CD14-positive monocyte (primary cell): ENCODE data around the gene ARHGAP15. TPM values are rescaled to one million over a fixed set of nuclear protein-coding genes. Genes with fewer than 3 reads are reported as not detected.

Experiments
- DNase-seq, 3 donors: peaks; one replicate each; pipeline ENCODE4 v3.0.0-alpha.2; 2011 to 2022
- H2AFZ ChIP-seq: 2 replicates; pipeline ENCODE4 v1.6.0; 2012; ENCODE audit warnings: mild to moderate bottlenecking, low read depth, low read length, inconsistent platforms; ENCODE audit not compliant: insufficient read depth, poor library complexity, severe bottlenecking
- H3K27ac ChIP-seq, 2 donors: 1 replicate in 1 of 2; 2 replicates in 1 of 2; pipeline ENCODE4 v1.5.1; 2012 to 2013; ENCODE audit warnings: low read length in 2 of 2, control low read depth in 1 of 2, inconsistent platforms in 1 of 2, low read depth in 1 of 2, mild to moderate bottlenecking in 1 of 2
- H3K27me3 ChIP-seq, 2 donors: one replicate each; pipeline versions ENCODE4 v1.6.0 to v1.6.1; 2011 to 2013; ENCODE audit warnings: low read length in 2 of 2; ENCODE audit not compliant: control insufficient read depth in 2 of 2, insufficient read depth in 2 of 2
- H3K36me3 ChIP-seq, 2 donors: replicated peaks in 1 of 2; 1 replicate in 1 of 2; 2 replicates in 1 of 2; pipeline versions ENCODE4 v1.5.1 to v1.6.1; 2012 to 2013; ENCODE audit warnings: low read length in 2 of 2, control low read depth in 1 of 2, inconsistent platforms in 1 of 2, mild to moderate bottlenecking in 1 of 2; ENCODE audit not compliant: insufficient read depth in 2 of 2, control insufficient read depth in 1 of 2
- H3K4me1 ChIP-seq, 2 donors: 1 replicate in 1 of 2; 2 replicates in 1 of 2; pipeline versions ENCODE4 v1.5.1 to v1.6.1; 2012 to 2013; ENCODE audit warnings: low read length in 2 of 2, control low read depth in 1 of 2, inconsistent platforms in 1 of 2, mild to moderate bottlenecking in 1 of 2, moderate library complexity in 1 of 2; ENCODE audit not compliant: insufficient read depth in 2 of 2, control insufficient read depth in 1 of 2
- H3K4me2 ChIP-seq: replicated peaks from 2 replicates; pipeline ENCODE3; 2012; ENCODE audit warnings: low read length, moderate library complexity, mild to moderate bottlenecking; ENCODE audit not compliant: poor library complexity, severe bottlenecking; ENCODE audit errors: extremely low read depth
- H3K4me3 ChIP-seq, 3 experiments: fragments of 200-600 bp in 1 of 3; sonication (generic) in 1 of 3; replicated peaks in 1 of 3; 1 replicate in 2 of 3; 2 replicates in 1 of 3; pipeline ENCODE4 v1.5.1; 2011 to 2013; ENCODE audit warnings: low read length in 3 of 3, mild to moderate bottlenecking in 3 of 3, control low read depth in 2 of 3, low read depth in 2 of 3, inconsistent platforms in 1 of 3, moderate library complexity in 1 of 3
- H3K79me2 ChIP-seq: 2 replicates; pipeline ENCODE4 v1.6.0; 2012; ENCODE audit warnings: mild to moderate bottlenecking, control low read depth, inconsistent platforms, low read length, moderate library complexity; ENCODE audit not compliant: insufficient read depth
- H3K9ac ChIP-seq: 2 replicates; pipeline ENCODE4 v1.6.0; 2017; ENCODE audit warnings: low read length, mild to moderate bottlenecking; ENCODE audit not compliant: insufficient read depth, poor library complexity, severe bottlenecking
- H3K9me3 ChIP-seq, 2 donors: replicated peaks in 1 of 2; 1 replicate in 1 of 2; 2 replicates in 1 of 2; pipeline versions ENCODE4 v1.5.1 to v1.6.1; 2012 to 2013; ENCODE audit warnings: low read length in 2 of 2, control low read depth in 1 of 2; ENCODE audit not compliant: control insufficient read depth in 1 of 2, insufficient read depth in 1 of 2
- H4K20me1 ChIP-seq: 2 replicates; pipeline ENCODE4 v1.6.0; 2012; ENCODE audit warnings: mild to moderate bottlenecking, low read length, control low read depth, moderate library complexity; ENCODE audit not compliant: insufficient read depth
- H3K27ac Mint-ChIP-seq, 7 donors: one replicate each; pipeline ENCODE4 v1.8.0; 2020; ENCODE audit warnings: mild to moderate bottlenecking in 7 of 7, mixed read lengths in 7 of 7, moderate library complexity in 6 of 7, inconsistent platforms in 2 of 7
- H3K27me3 Mint-ChIP-seq, 3 donors: one replicate each; pipeline ENCODE4 v1.8.0; 2021 to 2022; ENCODE audit warnings: low read depth in 3 of 3, mild to moderate bottlenecking in 3 of 3, mixed read lengths in 3 of 3, moderate library complexity in 3 of 3, inconsistent platforms in 1 of 3
- H3K36me3 Mint-ChIP-seq, 2 donors: one replicate each; pipeline ENCODE4 v1.8.0; 2020; ENCODE audit warnings: mixed read lengths in 2 of 2, inconsistent platforms in 1 of 2, mild to moderate bottlenecking in 1 of 2
- H3K4me1 Mint-ChIP-seq: one replicate; pipeline ENCODE4 v1.8.0; 2020; ENCODE audit warnings: mild to moderate bottlenecking, mixed read lengths
- H3K4me3 Mint-ChIP-seq, 2 donors: one replicate each; pipeline ENCODE4 v1.8.0; 2020; ENCODE audit warnings: mild to moderate bottlenecking in 2 of 2, mixed read lengths in 2 of 2, moderate library complexity in 1 of 2
- H3K9me3 Mint-ChIP-seq, 7 donors: one replicate each; pipeline ENCODE4 v1.8.0; 2020 to 2022; ENCODE audit warnings: mixed read lengths in 7 of 7, mild to moderate bottlenecking in 6 of 7, moderate library complexity in 6 of 7, inconsistent platforms in 2 of 7
- CTCF ChIP-seq: fragments of 200-600 bp; IDR thresholded peaks from one replicate; pipeline ENCODE4 v1.8.0; 2022; ENCODE audit warnings: antibody characterized with exemption, mild to moderate bottlenecking
- WGBS: methylation state at CpG from one replicate; pipeline ENCODE4 v1.1.5; 2013; ENCODE audit warnings: missing lambda C conversion rate; ENCODE audit not compliant: insufficient coverage; 5-methylcytosine and 5-hydroxymethylcytosine counted together
- intact Hi-C, 2 donors: fragments of 100-400 bp; cut with micrococcal nuclease; formaldehyde crosslinking; loops; one replicate each; pipeline versions ENCODE4 v1.15.0 to v1.15.1; 2023
- polyA plus RNA-seq, 3 donors: library from polyadenylated mRNA; depleted of rRNA in 1 of 3; unstranded in 2 of 3; stranded (reverse) in 1 of 3; fragments of 300-500 nt in 2 of 3; fragments of >200 nt in 1 of 3; fragmentation: Illumina TruSeq in 2 of 3; gene quantifications; 1 replicate in 2 of 3; 2 replicates in 1 of 3; pipeline ENCODE4 v1.2.3, GENCODE V29; 2012 to 2021

Gene ARHGAP15
- polyA plus RNA-seq, 3 donors, result 35.4 to 50.9 (median 50.7) TPM

DNA sequence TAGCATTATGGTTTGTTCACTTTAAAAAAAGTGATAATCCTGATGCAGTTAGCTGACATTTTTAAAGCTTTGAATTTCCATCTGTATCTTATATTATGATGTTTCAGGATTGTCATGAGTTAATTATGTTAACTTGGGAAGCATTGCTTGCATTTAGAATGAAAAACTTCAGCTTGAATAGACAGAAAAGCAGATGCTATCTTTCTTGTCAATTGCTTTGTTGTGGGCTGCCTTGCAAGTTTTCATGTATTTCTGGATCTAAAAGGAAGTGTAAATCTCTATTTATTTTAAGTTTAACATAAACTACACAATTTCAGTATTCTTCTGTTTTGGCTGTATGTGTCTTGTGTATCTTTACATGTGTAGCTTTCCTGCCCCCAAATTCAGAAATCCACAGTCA, 479.5 kb downstream of the ARHGAP15 start:
- TF ChIP-seq CTCF, result no peak
- Histone ChIP-seq H2AFZ (no peak overlapping the region), H3K79me2 (no peaks in the 10 kb centered on the region), H3K4me1 (no peaks in the 10 kb centered on the region), H3K36me3 (peaks cover 2 to 5% of the 10 kb centered on the region in 2 donors), H3K9me3 (no peaks in the 10 kb centered on the region), H4K20me1 (no peaks in the 10 kb centered on the region), H3K27ac (no peak overlapping the region), H3K9ac (no peak overlapping the region), H3K4me3 (no peak overlapping the region), H3K4me2 (no peak overlapping the region), H3K27me3 (no peaks in the 10 kb centered on the region)
- Mint-ChIP-seq H3K4me1 (no peaks in the 10 kb centered on the region), H3K27ac (no peak overlapping the region), H3K27me3 (peaks cover 0 to 2% (median 0%) of the 10 kb centered on the region in 3 donors), H3K36me3 (peaks cover 28 to 29% of the 10 kb centered on the region in 2 donors), H3K4me3 (no peak overlapping the region), H3K9me3 (peaks cover 0 to under 1% (median 0%) of the 10 kb centered on the region in 7 donors)
- intact Hi-C loops, result no loop called here
- DNase-seq, result no peak

DNA sequence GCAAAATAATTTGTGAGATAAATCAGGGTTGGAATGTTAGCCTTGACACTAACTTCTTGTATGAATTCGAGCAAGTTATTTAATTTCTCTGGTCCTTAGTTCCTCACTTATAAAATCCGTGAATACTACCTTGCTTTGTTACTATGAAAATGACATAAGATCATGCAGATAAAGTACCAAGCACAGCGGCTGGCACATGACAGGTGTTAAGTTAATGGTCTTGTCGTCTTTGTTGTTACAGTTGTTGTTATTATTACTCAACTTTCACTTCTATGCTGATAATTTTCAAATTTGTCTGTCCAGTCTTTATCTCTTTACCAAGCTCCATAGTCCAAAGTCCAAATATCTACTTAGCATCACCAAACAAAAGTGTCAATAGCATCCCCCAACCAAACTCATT, 482.1 kb downstream of the ARHGAP15 start:
- Histone ChIP-seq H3K36me3 (peaks cover 5 to 9% of the 10 kb centered on the region in 2 donors), H3K4me2 (no peak overlapping the region), H3K4me1 (no peaks in the 10 kb centered on the region), H3K79me2 (no peaks in the 10 kb centered on the region), H3K4me3 (no peak overlapping the region), H4K20me1 (no peaks in the 10 kb centered on the region), H2AFZ (no peak overlapping the region), H3K27me3 (no peaks in the 10 kb centered on the region), H3K9ac (no peak overlapping the region), H3K27ac (no peak overlapping the region), H3K9me3 (no peaks in the 10 kb centered on the region)
- no peak for DNase-seq
- peaks cover 27 to 36% of the 10 kb centered on the region in 2 donors for H3K36me3 Mint-ChIP-seq
- H3K9me3 Mint-ChIP-seq, result peaks cover 0 to 3% (median 0%) of the 10 kb centered on the region in 7 donors
- TF ChIP-seq CTCF, result no peak
- no peaks in the 10 kb centered on the region for H3K27me3 Mint-ChIP-seq
- H3K27ac Mint-ChIP-seq, result no peak overlapping the region
- no peak overlapping the region for H3K4me3 Mint-ChIP-seq
- no CpG with 5 or more reads among the region's 4 CpGs for WGBS
- intact Hi-C loops, result no loop called here
- H3K4me1 Mint-ChIP-seq, result peaks cover 3% of the 10 kb centered on the region
